Gastroesophageal sphincter (tissue), 4 donors: ENCODE data around the gene MEX3A. TPM values are rescaled to one million over a fixed set of nuclear protein-coding genes. Genes with fewer than 3 reads are reported as not detected.

ENCODE experiments used
- ATAC-seq: fragments of 150-250 bp; one replicate; pipeline ENCODE4 v1.9.1; 2016; ENCODE audit warnings: mild to moderate bottlenecking, moderate library complexity
- H3K27ac ChIP-seq, 4 donors: fragments of 200-600 bp; sonication (generic) in 3 of 4; 1 replicate in 3 of 4; 2 replicates in 1 of 4; pipeline ENCODE4 v1.5.1; 2016 to 2019
- H3K27me3 ChIP-seq: fragments of 200-600 bp; sonication (generic); one replicate; pipeline ENCODE4 v1.5.1; 2019
- H3K36me3 ChIP-seq, 2 donors: fragments of 200-600 bp; sonication (generic); one replicate each; pipeline ENCODE4 v1.5.1; 2019; ENCODE audit warnings: control low read depth in 1 of 2
- H3K4me1 ChIP-seq, 3 donors: fragments of 200-600 bp; sonication (generic); 1 replicate in 2 of 3; 2 replicates in 1 of 3; pipeline ENCODE4 v1.5.1; 2016 to 2019; ENCODE audit warnings: control low read depth in 2 of 3
- H3K4me3 ChIP-seq, 2 donors: fragments of 200-600 bp; sonication (generic); one replicate each; pipeline ENCODE4 v1.5.1; 2019; ENCODE audit warnings: mild to moderate bottlenecking in 1 of 2, moderate library complexity in 1 of 2
- H3K9me3 ChIP-seq, 3 donors: fragments of 200-600 bp; sonication (generic); one replicate each; pipeline ENCODE4 v1.5.1; 2017 to 2019; ENCODE audit warnings: control low read depth in 2 of 3
- EP300 ChIP-seq: sonication (generic); formaldehyde crosslinking; IDR thresholded peaks from one replicate; pipeline ENCODE4 v1.6.1; 2017; ENCODE audit warnings: antibody characterized with exemption, mild to moderate bottlenecking
- POLR2A ChIP-seq, 2 donors: fragments of 450-650 bp; IDR thresholded peaks; one replicate each; pipeline ENCODE4 v1.6.1; 2017; ENCODE audit warnings: antibody characterized with exemption in 2 of 2, mild to moderate bottlenecking in 2 of 2, moderate library complexity in 1 of 2
- POLR2AphosphoS5 ChIP-seq: sonication (generic); formaldehyde crosslinking; IDR thresholded peaks from one replicate; pipeline ENCODE4 v1.6.1; 2017; ENCODE audit warnings: antibody characterized with exemption
- WGBS, 2 donors: methylation state at CpG; one replicate each; pipeline ENCODE4 v1.1.5; 2018; ENCODE audit warnings: low coverage in 1 of 2; 5-methylcytosine and 5-hydroxymethylcytosine counted together
- total RNA-seq, 4 donors: library from RNA; depleted of rRNA; stranded (reverse); fragments of >200 nt; gene quantifications; one replicate each; pipeline ENCODE4 v1.1.0, GENCODE V29; 2016
- TF ChIP-seq, protein P1 (sequence below), 4 experiments: fragments of 200-600 bp in 2 of 4; fragments of 450-650 bp in 2 of 4; sonication (generic) in 1 of 4; IDR thresholded peaks; one replicate each; pipeline ENCODE4 v1.5.1; 2017 to 2019; ENCODE audit warnings: antibody characterized with exemption in 4 of 4, mild to moderate bottlenecking in 2 of 4, moderate library complexity in 2 of 4

The MEX3A gene
- total RNA-seq, 4 donors from 2014 or later = under 0.01 to 0.78 (median 0.52) TPM

DNA sequence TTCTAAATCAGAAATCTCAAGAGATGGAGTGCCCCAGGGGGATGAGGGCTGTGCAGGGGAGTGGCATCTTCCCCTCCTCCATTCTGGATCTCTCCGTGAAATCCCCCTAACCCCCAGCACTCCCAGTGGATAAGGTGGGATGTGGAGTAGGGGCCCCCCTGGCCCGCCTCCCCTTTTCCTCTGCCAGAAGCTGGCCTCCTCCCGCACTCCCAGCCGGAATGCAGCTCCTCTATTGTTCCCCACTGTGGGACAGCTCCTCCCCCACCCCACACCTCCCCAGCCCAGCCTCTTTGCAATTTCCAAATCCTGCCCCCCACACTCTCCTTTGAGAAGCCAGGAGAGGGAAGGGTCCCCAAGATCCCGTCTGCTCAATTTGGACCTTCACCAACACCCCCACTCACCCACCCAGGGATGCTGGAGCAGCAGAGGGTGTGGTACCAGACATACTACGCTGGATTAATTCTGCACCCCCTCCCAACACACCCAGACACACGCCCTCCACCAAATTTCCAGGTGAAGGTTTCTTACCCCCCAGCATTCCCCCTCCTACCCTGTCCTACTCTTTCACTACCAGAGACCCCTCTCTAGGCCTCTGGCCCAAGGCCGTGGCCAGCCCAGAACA is 1.9 kb downstream of the MEX3A start:
- Histone ChIP-seq H3K27me3 (no peaks in the 10 kb centered on the region), H3K36me3 (no peaks in the 10 kb centered on the region), H3K27ac (no peak overlapping the region), H3K4me1 (peaks cover 0 to 58% (median 18%) of the 10 kb centered on the region in 3 donors), H3K4me3 (no peak overlapping the region), H3K9me3 (no peaks in the 10 kb centered on the region)
- no peak for ATAC-seq
- WGBS, 2 donors = 20 to 67% methylated on average over 2 to 5 of the region's 8 CpGs
- TF ChIP-seq POLR2A (IDR thresholded peaks at IDR 0.05) = no peak
- TF ChIP-seq EP300 = no peak
- TF ChIP-seq, protein P1, sequence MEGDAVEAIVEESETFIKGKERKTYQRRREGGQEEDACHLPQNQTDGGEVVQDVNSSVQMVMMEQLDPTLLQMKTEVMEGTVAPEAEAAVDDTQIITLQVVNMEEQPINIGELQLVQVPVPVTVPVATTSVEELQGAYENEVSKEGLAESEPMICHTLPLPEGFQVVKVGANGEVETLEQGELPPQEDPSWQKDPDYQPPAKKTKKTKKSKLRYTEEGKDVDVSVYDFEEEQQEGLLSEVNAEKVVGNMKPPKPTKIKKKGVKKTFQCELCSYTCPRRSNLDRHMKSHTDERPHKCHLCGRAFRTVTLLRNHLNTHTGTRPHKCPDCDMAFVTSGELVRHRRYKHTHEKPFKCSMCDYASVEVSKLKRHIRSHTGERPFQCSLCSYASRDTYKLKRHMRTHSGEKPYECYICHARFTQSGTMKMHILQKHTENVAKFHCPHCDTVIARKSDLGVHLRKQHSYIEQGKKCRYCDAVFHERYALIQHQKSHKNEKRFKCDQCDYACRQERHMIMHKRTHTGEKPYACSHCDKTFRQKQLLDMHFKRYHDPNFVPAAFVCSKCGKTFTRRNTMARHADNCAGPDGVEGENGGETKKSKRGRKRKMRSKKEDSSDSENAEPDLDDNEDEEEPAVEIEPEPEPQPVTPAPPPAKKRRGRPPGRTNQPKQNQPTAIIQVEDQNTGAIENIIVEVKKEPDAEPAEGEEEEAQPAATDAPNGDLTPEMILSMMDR (IDR thresholded peaks at IDR 0.05) = no peak
- TF ChIP-seq POLR2AphosphoS5 = no peak

DNA sequence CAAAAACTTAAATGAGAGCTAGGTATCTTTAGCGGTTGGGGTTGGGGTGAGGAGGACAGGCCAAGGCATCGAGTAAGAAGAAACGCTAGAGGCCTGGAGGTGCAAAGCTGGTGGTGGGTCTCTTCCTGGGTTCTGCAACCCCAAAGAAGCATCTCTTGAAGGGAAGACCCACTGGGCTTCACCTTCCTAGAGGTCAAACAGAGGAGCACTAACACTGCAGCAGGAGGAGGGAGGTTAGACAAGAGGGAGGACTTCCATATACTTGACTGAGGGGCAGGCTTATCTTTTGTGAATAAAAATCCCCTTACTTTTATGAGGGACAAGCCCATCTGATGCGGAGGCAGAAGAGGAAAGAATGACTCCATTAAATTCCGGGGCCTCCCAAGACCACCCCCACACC is 2.5 kb downstream of the MEX3A start:
- H3K4me1 ChIP-seq = peaks cover 0 to 64% (median 18%) of the 10 kb centered on the region in 3 donors

DNA sequence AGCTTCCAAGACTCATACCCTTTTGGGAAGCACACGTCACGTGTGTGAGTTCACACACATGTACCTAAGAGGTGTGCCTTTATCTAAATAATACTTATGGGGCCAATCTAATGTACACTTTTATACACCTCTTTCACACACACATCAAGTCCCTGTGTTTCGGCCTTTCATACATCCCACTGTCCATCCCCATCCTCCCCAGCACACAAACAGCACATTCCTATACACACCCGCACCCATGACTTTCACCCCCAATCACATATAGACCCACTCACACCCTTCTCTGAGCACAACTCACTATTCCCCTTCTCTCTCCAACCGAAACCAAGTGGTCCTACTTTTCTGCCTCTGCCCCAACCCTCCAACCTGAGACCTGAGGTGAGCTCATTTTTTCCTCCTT is 3.5 kb downstream of the MEX3A start:
- H3K4me1 ChIP-seq = peaks cover 0 to 56% (median 18%) of the 10 kb centered on the region in 3 donors
- no peaks in the 10 kb centered on the region for H3K36me3 ChIP-seq
- no peak overlapping the region for H3K4me3 ChIP-seq
- TF ChIP-seq POLR2A (IDR thresholded peaks at IDR 0.05) (no peak), EP300 (no peak), POLR2AphosphoS5 (no peak)
- TF ChIP-seq, protein P1 (IDR thresholded peaks at IDR 0.05) = no peak
- H3K27ac ChIP-seq = no peak overlapping the region
- no peaks in the 10 kb centered on the region for H3K9me3 ChIP-seq
- no peak for ATAC-seq
- WGBS, 2 donors = 69 to 73% methylated on average over 5 of the region's 5 CpGs
- H3K27me3 ChIP-seq = no peaks in the 10 kb centered on the region

More for the DNA sequence above, 2.5 kb downstream of the MEX3A start:
- no peaks in the 10 kb centered on the region for H3K36me3 ChIP-seq
- no peak for ATAC-seq
- no peaks in the 10 kb centered on the region for H3K27me3 ChIP-seq
- no peak overlapping the region for H3K27ac ChIP-seq
- no peaks in the 10 kb centered on the region for H3K9me3 ChIP-seq
- WGBS, 2 donors = 80% methylated on average over 5 of the region's 5 CpGs; no CpG with 5 or more reads in 1 of the 2 donors
- no peak overlapping the region for H3K4me3 ChIP-seq
- TF ChIP-seq POLR2AphosphoS5 = no peak
- TF ChIP-seq EP300 = no peak
- TF ChIP-seq, protein P1 (IDR thresholded peaks at IDR 0.05) = no peak
- TF ChIP-seq POLR2A (IDR thresholded peaks at IDR 0.05) = no peak

DNA sequence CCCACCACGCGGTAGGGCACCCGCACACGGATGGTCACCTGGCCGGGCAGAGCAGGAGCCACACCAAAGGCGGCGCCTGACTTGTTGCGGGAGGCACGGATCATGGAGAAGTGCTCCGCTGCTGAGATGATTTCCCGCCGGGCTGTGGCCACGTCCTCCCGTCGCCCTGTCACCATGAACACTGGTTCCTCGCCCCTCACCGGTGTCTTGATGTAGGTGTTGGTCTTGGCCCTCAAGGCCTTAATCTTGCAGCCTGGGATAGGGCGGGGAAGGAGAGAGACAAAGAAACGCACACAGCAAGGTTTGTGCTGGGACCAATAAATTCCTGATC is 4.9 kb downstream of the MEX3A start:
- peak overlapping the region in 1 of 2 donors; percentile 62 for H3K4me3 ChIP-seq
- ATAC-seq = no peak

More for the DNA sequence above, 4.9 kb downstream of the MEX3A start:
- H3K4me1 ChIP-seq = peaks cover 0 to 46% (median 11%) of the 10 kb centered on the region in 3 donors
- 100% methylated on average over 2 of the region's 19 CpGs; no CpG with 5 or more reads in 1 of the 2 donors for WGBS, 2 donors
- no peaks in the 10 kb centered on the region for H3K9me3 ChIP-seq
- H3K27ac ChIP-seq = peak overlapping the region in 3 of 4 donors; percentile 39 to 71 (median 67)
- TF ChIP-seq POLR2AphosphoS5 (no peak), POLR2A (IDR thresholded peaks at IDR 0.05) (no peak), EP300 (no peak)
- TF ChIP-seq, protein P1 (IDR thresholded peaks at IDR 0.05) = no peak
- no peaks in the 10 kb centered on the region for H3K27me3 ChIP-seq
- no peaks in the 10 kb centered on the region for H3K36me3 ChIP-seq
